ENCODE results near the gene TBC1D32.

DNA sequence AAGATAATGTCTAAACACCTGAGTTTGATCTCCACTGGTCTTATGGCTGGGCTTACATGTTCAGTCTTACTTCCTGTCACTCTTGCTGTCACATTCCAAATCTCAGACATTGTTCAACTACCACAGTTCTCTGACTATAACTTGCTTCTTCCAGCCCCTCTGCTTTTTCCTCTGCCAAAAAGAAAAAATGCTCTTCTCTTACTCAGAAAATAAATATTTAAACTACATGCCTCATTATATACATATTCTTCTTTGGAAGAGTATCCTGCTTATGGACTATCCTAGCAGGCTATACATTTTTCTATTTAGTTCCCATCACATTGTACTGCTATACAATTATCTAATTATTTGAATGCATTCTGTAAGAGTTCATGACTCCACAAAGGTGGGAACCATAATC is 175.4 kb downstream of the TBC1D32 start:
- TF ChIP-seq CTCF (IDR thresholded peaks at IDR 0.05; ENCODE audit: low read depth, low read length, poor library complexity, severe bottlenecking), result no peak
- TF ChIP-seq EZH2phosphoT487 (IDR thresholded peaks at IDR 0.05; ENCODE audit: borderline replicate concordance, low read length), result no peak

Measured in DOHH2 (cell line).